Measurements from ENCODE around the gene AP3B1.

Gene AP3B1

GRCh38 chr5:78279194-78279593 is 15.3 kb downstream of the AP3B1 start:
- no peaks in the 10 kb centered on the region for H3K9me3 Mint-ChIP-seq

GRCh38 chr5:78277715-78278114 is 16.8 kb downstream of the AP3B1 start:
- peaks cover 5% of the 10 kb centered on the region for H3K4me1 Mint-ChIP-seq
- H3K4me3 Mint-ChIP-seq: no peak overlapping the region
- H3K27me3 Mint-ChIP-seq: no peaks in the 10 kb centered on the region
- DNase-seq: no peak
- peaks cover 8% of the 10 kb centered on the region for H3K36me3 Mint-ChIP-seq (ENCODE audit: low read depth)
- no peak overlapping the region for H3K27ac Mint-ChIP-seq
- ATAC-seq: no peak
- no peaks in the 10 kb centered on the region for H3K9me3 Mint-ChIP-seq

More at GRCh38 chr5:78279194-78279593, 15.3 kb downstream of the AP3B1 start:
- ATAC-seq: no peak
- no peak overlapping the region for H3K27ac Mint-ChIP-seq
- no peak for DNase-seq
- H3K27me3 Mint-ChIP-seq: no peaks in the 10 kb centered on the region
- peaks cover 6% of the 10 kb centered on the region for H3K36me3 Mint-ChIP-seq (ENCODE audit: low read depth)
- H3K4me3 Mint-ChIP-seq: no peak overlapping the region
- H3K4me1 Mint-ChIP-seq: peaks cover 12% of the 10 kb centered on the region

DNA sequence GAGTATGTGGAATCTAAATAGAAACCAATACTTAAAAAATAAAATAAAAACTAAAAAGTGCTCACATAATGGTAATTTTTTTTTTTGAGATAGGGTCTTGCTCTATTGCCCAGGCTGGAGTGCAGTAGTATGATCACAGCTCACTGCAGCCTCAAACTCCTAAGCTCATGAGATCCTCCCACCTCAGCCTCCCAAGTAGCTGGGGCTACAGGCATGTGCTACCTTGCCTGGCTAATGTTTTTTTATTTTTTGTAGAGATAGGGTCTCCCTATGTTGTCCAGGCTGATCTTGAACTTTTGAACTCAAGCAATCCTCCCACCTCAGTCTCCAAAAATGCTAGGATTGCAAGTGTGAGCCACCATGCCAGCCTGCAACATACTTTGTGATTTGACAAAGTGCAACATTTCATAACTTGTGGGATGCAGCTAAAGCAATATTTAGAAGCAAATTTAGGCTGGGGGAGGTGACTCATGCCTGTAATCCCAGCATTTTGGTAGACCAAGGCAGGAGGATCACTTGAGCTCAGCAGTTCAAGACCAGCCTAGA is 18.4 kb downstream of the AP3B1 start:
- Mint-ChIP-seq H3K27me3 (no peaks in the 10 kb centered on the region), H3K9me3 (no peaks in the 10 kb centered on the region), H3K4me1 (peaks cover 5% of the 10 kb centered on the region), H3K4me3 (no peak overlapping the region), H3K36me3 (ENCODE audit: low read depth) (peaks cover 6% of the 10 kb centered on the region), H3K27ac (no peak overlapping the region)
- ATAC-seq (no peak), DNase-seq (no peak)

GRCh38 chr5:78274540-78275197 is 19.8 kb downstream of the AP3B1 start:
- ATAC-seq: no peak
- no peak overlapping the region for H3K4me3 Mint-ChIP-seq
- DNase-seq: no peak
- H3K4me1 Mint-ChIP-seq: peaks cover 5% of the 10 kb centered on the region
- peaks cover 6% of the 10 kb centered on the region for H3K36me3 Mint-ChIP-seq (ENCODE audit: low read depth)
- H3K27me3 Mint-ChIP-seq: no peaks in the 10 kb centered on the region
- no peaks in the 10 kb centered on the region for H3K9me3 Mint-ChIP-seq
- H3K27ac Mint-ChIP-seq: no peak overlapping the region

GRCh38 chr5:78273436-78273835 is 21.1 kb downstream of the AP3B1 start:
- peaks cover 7% of the 10 kb centered on the region for H3K4me1 Mint-ChIP-seq
- no peak overlapping the region for H3K4me3 Mint-ChIP-seq
- no peaks in the 10 kb centered on the region for H3K9me3 Mint-ChIP-seq
- ATAC-seq (no peak), DNase-seq (no peak)
- H3K36me3 Mint-ChIP-seq (ENCODE audit: low read depth): peaks cover 6% of the 10 kb centered on the region
- H3K27me3 Mint-ChIP-seq: no peaks in the 10 kb centered on the region
- no peak overlapping the region for H3K27ac Mint-ChIP-seq

DNA sequence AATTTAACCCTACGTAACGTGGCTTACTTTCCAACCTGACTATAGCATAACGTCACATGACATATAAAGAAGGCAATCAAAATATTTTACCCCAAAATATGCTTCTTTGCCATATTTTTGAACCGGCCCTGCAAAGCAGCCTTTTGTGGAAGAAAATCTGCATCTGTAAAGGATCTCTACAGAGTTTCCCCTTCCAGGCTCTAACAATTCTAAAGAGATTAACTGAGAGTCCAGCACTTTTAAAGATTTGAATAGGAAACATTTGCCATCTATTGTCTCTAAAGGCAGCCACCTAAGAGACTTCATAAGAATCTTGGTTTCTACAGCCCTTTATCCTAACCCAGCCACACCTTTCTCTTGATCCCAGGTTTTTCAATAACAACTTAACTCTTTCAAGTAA is 22.7 kb downstream of the AP3B1 start:
- H3K36me3 Mint-ChIP-seq (ENCODE audit: low read depth): peaks cover 6% of the 10 kb centered on the region
- H3K4me3 Mint-ChIP-seq: no peak overlapping the region
- peaks cover 9% of the 10 kb centered on the region for H3K4me1 Mint-ChIP-seq
- no peaks in the 10 kb centered on the region for H3K9me3 Mint-ChIP-seq
- no peaks in the 10 kb centered on the region for H3K27me3 Mint-ChIP-seq
- DNase-seq (no peak), ATAC-seq (no peak)
- no peak overlapping the region for H3K27ac Mint-ChIP-seq

GRCh38 chr5:78269088-78269703 is 25.3 kb downstream of the AP3B1 start:
- Mint-ChIP-seq H3K4me1 (peaks cover 6% of the 10 kb centered on the region), H3K27me3 (no peaks in the 10 kb centered on the region), H3K36me3 (ENCODE audit: low read depth) (peaks cover 15% of the 10 kb centered on the region), H3K9me3 (no peaks in the 10 kb centered on the region), H3K4me3 (no peak overlapping the region), H3K27ac (no peak overlapping the region)
- no peak for DNase-seq
- ATAC-seq: no peak

- Mint-ChIP-seq H3K27ac (no peak overlapping the region), H3K9me3 (no peaks in the 10 kb centered on the region), H3K36me3 (ENCODE audit: low read depth) (peaks cover 21% of the 10 kb centered on the region), H3K27me3 (no peaks in the 10 kb centered on the region), H3K4me3 (no peak overlapping the region), H3K4me1 (peaks cover 3% of the 10 kb centered on the region)
- DNase-seq (no peak), ATAC-seq (no peak)
These were observed 26.1 kb downstream of the AP3B1 start for GRCh38 chr5:78268356-78268755.

DNA sequence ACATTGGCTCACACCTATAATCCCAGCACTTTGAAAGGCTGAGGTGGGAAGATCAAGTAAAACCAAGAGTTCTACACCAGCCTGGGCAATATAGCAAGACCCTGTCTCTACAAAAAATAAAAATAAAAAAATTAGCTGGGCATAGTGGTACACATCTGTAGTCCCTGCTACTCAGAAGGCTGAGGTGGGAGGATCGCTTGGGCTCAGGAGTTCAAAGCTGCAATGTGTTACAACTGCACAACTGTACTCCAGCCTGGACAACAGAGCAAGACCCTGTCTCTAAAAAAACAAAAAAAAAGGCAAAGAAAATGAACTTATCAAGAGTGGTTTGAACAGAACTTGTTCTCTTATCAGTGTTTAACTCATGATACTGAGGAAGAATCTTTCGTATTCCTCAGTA is 29.3 kb downstream of the AP3B1 start:
- Mint-ChIP-seq H3K4me3 (no peak overlapping the region), H3K9me3 (no peaks in the 10 kb centered on the region), H3K36me3 (ENCODE audit: low read depth) (peaks cover 29% of the 10 kb centered on the region), H3K27me3 (no peaks in the 10 kb centered on the region), H3K4me1 (peaks cover 3% of the 10 kb centered on the region), H3K27ac (no peak overlapping the region)
- DNase-seq: no peak
- ATAC-seq: no peak

- no peaks in the 10 kb centered on the region for H3K27me3 Mint-ChIP-seq
- ATAC-seq (no peak), DNase-seq (no peak)
- H3K36me3 Mint-ChIP-seq (ENCODE audit: low read depth): peaks cover 32% of the 10 kb centered on the region
- no peak overlapping the region for H3K4me3 Mint-ChIP-seq
- no peak overlapping the region for H3K27ac Mint-ChIP-seq
- no peaks in the 10 kb centered on the region for H3K9me3 Mint-ChIP-seq
- peaks cover 3% of the 10 kb centered on the region for H3K4me1 Mint-ChIP-seq
These were observed 29.9 kb downstream of the AP3B1 start for GRCh38 chr5:78264600-78264999.

- no peak overlapping the region for H3K27ac Mint-ChIP-seq
- no peaks in the 10 kb centered on the region for H3K27me3 Mint-ChIP-seq
- no peaks in the 10 kb centered on the region for H3K9me3 Mint-ChIP-seq
- H3K4me3 Mint-ChIP-seq: no peak overlapping the region
- H3K4me1 Mint-ChIP-seq: peaks cover 8% of the 10 kb centered on the region
- ATAC-seq (no peak), DNase-seq (no peak)
- H3K36me3 Mint-ChIP-seq (ENCODE audit: low read depth): peaks cover 56% of the 10 kb centered on the region
These were observed 33.7 kb downstream of the AP3B1 start for GRCh38 chr5:78260771-78261170.

- ATAC-seq (no peak), DNase-seq (no peak)
- no peak overlapping the region for H3K4me3 Mint-ChIP-seq
- no peaks in the 10 kb centered on the region for H3K27me3 Mint-ChIP-seq
- H3K27ac Mint-ChIP-seq: no peak overlapping the region
- H3K36me3 Mint-ChIP-seq (ENCODE audit: low read depth): peaks cover 52% of the 10 kb centered on the region
- peaks cover 7% of the 10 kb centered on the region for H3K4me1 Mint-ChIP-seq
- peaks cover 5% of the 10 kb centered on the region for H3K9me3 Mint-ChIP-seq
These were observed 41.3 kb downstream of the AP3B1 start for GRCh38 chr5:78253201-78253600.

DNA sequence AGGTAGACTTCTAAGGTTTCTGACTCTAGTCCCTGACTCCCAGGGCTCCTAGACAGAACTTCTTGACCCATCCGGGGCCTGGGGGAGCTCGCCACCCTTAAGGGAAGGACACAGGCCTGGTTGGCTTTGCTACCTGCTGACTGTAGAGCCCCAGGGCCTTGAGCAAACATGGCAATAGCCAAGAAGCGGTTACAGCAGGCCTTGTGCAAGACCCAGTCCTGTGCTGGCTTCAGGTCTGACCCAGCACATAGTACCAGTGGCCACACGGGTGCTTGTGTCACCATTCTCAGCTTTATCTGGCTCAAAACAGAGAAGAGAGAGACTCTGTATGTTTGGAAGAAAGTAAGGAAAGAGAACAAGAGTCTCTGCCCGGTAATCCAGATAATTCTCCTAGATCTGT is 41.8 kb downstream of the AP3B1 start:
- H3K4me3 Mint-ChIP-seq: no peak overlapping the region
- peaks cover 7% of the 10 kb centered on the region for H3K4me1 Mint-ChIP-seq
- DNase-seq (no peak), ATAC-seq (no peak)
- no peaks in the 10 kb centered on the region for H3K27me3 Mint-ChIP-seq
- H3K9me3 Mint-ChIP-seq: peaks cover 5% of the 10 kb centered on the region
- H3K27ac Mint-ChIP-seq: no peak overlapping the region
- peaks cover 48% of the 10 kb centered on the region for H3K36me3 Mint-ChIP-seq (ENCODE audit: low read depth)

DNA sequence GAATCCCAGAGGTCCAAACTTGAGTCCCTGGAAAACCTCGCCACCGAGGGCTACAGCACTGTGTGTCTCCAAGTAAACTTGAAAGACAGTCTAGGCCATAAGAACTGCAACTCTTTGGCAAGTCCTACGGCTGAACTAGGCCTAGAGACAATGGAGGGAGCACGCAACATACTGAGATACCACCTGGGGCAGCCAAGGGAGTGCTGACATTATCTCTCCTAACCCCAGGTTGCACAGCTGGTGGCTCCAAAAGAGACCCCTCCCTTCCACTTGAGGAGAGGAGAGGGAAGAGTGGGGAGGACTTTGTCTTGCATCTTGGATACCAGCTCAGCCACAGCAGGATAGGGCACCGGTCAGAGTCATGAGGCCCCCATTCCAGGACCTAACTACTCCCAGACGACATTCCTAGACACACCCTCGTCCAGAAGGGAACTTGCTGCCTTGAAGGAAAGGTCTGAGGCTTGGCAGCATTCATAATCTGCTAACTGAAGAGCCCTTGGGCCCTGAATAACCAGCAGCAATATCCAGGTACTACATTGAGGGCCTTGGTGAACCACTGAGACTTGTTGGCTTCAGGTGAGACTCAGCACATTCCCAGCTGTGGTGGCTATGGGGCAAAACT is 42.7 kb downstream of the AP3B1 start:
- Mint-ChIP-seq H3K4me1 (peaks cover 7% of the 10 kb centered on the region), H3K36me3 (ENCODE audit: low read depth) (peaks cover 43% of the 10 kb centered on the region), H3K4me3 (no peak overlapping the region), H3K27me3 (no peaks in the 10 kb centered on the region), H3K9me3 (peaks cover 5% of the 10 kb centered on the region), H3K27ac (no peak overlapping the region)
- DNase-seq (no peak), ATAC-seq (no peak)

GRCh38 chr5:78245136-78245535 is 49.4 kb downstream of the AP3B1 start:
- no peaks in the 10 kb centered on the region for H3K9me3 Mint-ChIP-seq
- no peaks in the 10 kb centered on the region for H3K4me1 Mint-ChIP-seq
- DNase-seq: no peak
- no peak overlapping the region for H3K27ac Mint-ChIP-seq
- H3K36me3 Mint-ChIP-seq (ENCODE audit: low read depth): peaks cover 18% of the 10 kb centered on the region
- H3K27me3 Mint-ChIP-seq: no peaks in the 10 kb centered on the region
- no peak for ATAC-seq
- no peak overlapping the region for H3K4me3 Mint-ChIP-seq

All from activated naive CD8-positive, alpha-beta T cell treated with anti-CD3 and anti-CD28 coated beads, Interleukin-2, amount 50 U/mL, for 24 hours (primary cell).